ENCODE results near the gene SH2D3A.

Gene SH2D3A

GRCh38 chr19:6708346-6708745, 58.9 kb downstream of the SH2D3A start:
- DNase-seq (ENCODE audit: low read depth in 2 of 2), result no peak

GRCh38 chr19:6707658-6708018, 59.6 kb downstream of the SH2D3A start:
- no peak for DNase-seq (ENCODE audit: low read depth in 2 of 2)

- DNase-seq (ENCODE audit: low read depth in 2 of 2), result no peak
Observed at GRCh38 chr19:6707011-6707657, 60.1 kb downstream of the SH2D3A start.

- no peak for DNase-seq (ENCODE audit: low read depth in 2 of 2)
Observed at GRCh38 chr19:6706633-6706958, 60.6 kb downstream of the SH2D3A start.

- DNase-seq (ENCODE audit: low read depth in 2 of 2), result no peak
Observed at GRCh38 chr19:6705931-6706632, 61.2 kb downstream of the SH2D3A start.
